Measurements from ENCODE around the gene LRTM2. TPM values are rescaled to one million over a fixed set of nuclear protein-coding genes. Genes with fewer than 3 reads are reported as not detected.

The LRTM2 gene
- total RNA-seq, 1 experiment from 2014 or later = not detected

GRCh38 chr12:1834186-1834925, 14.0 kb downstream of the LRTM2 start:
- Histone ChIP-seq H3K4me1 (ENCODE audit: low read length) (peaks cover 8% of the 10 kb centered on the region), H3K9me3 (ENCODE audit: low read length) (no peaks in the 10 kb centered on the region), H3K79me2 (ENCODE audit: low read length) (no peaks in the 10 kb centered on the region), H3K27me3 (ENCODE audit: low read length) (no peaks in the 10 kb centered on the region), H2AFZ (ENCODE audit: low read length) (no peak overlapping the region), H3K27ac (ENCODE audit: low read length) (no peak overlapping the region), H3K36me3 (ENCODE audit: insufficient read depth, low read length) (no peaks in the 10 kb centered on the region), H3K4me3 (ENCODE audit: low read length) (no peak overlapping the region), H4K20me1 (ENCODE audit: insufficient read depth, low read depth, low read length) (no peaks in the 10 kb centered on the region), H3K4me2 (ENCODE audit: low read depth, low read length, poor library complexity, severe bottlenecking) (no peak overlapping the region), H3K9me2 (replicated peaks; ENCODE audit: insufficient read depth, low read length) (no peaks in the 10 kb centered on the region), H3K9ac (ENCODE audit: low read length) (no peak overlapping the region)
- no peak for DNase-seq

- Histone ChIP-seq H3K4me3 (ENCODE audit: low read length) (no peak overlapping the region), H3K27me3 (ENCODE audit: low read length) (no peaks in the 10 kb centered on the region), H3K79me2 (ENCODE audit: low read length) (no peaks in the 10 kb centered on the region), H3K9ac (ENCODE audit: low read length) (no peak overlapping the region), H3K4me2 (ENCODE audit: low read depth, low read length, poor library complexity, severe bottlenecking) (no peak overlapping the region), H3K36me3 (ENCODE audit: insufficient read depth, low read length) (no peaks in the 10 kb centered on the region), H3K9me3 (ENCODE audit: low read length) (no peaks in the 10 kb centered on the region), H3K9me2 (replicated peaks; ENCODE audit: insufficient read depth, low read length) (no peaks in the 10 kb centered on the region), H3K27ac (ENCODE audit: low read length) (no peak overlapping the region), H4K20me1 (ENCODE audit: insufficient read depth, low read depth, low read length) (no peaks in the 10 kb centered on the region), H2AFZ (ENCODE audit: low read length) (no peak overlapping the region), H3K4me1 (ENCODE audit: low read length) (peaks cover 8% of the 10 kb centered on the region)
- DNase-seq = no peak
Observed at GRCh38 chr12:1835211-1836131, 15.1 kb downstream of the LRTM2 start.

- no peak for DNase-seq
- Histone ChIP-seq H4K20me1 (ENCODE audit: insufficient read depth, low read depth, low read length) (no peaks in the 10 kb centered on the region), H3K4me2 (ENCODE audit: low read depth, low read length, poor library complexity, severe bottlenecking) (no peak overlapping the region), H3K79me2 (ENCODE audit: low read length) (no peaks in the 10 kb centered on the region), H3K4me1 (ENCODE audit: low read length) (peaks cover 8% of the 10 kb centered on the region), H3K9ac (ENCODE audit: low read length) (no peak overlapping the region), H3K9me3 (ENCODE audit: low read length) (no peaks in the 10 kb centered on the region), H3K9me2 (replicated peaks; ENCODE audit: insufficient read depth, low read length) (no peaks in the 10 kb centered on the region), H3K36me3 (ENCODE audit: insufficient read depth, low read length) (no peaks in the 10 kb centered on the region), H3K27me3 (ENCODE audit: low read length) (no peaks in the 10 kb centered on the region), H3K4me3 (ENCODE audit: low read length) (no peak overlapping the region), H3K27ac (ENCODE audit: low read length) (no peak overlapping the region), H2AFZ (ENCODE audit: low read length) (no peak overlapping the region)
Observed at GRCh38 chr12:1836241-1836803, 16.0 kb downstream of the LRTM2 start.

- Histone ChIP-seq H3K4me3 (ENCODE audit: low read length) (no peak overlapping the region), H3K36me3 (ENCODE audit: insufficient read depth, low read length) (no peaks in the 10 kb centered on the region), H3K79me2 (ENCODE audit: low read length) (no peaks in the 10 kb centered on the region), H3K27ac (ENCODE audit: low read length) (no peak overlapping the region), H3K27me3 (ENCODE audit: low read length) (no peaks in the 10 kb centered on the region), H3K9ac (ENCODE audit: low read length) (no peak overlapping the region), H3K9me3 (ENCODE audit: low read length) (no peaks in the 10 kb centered on the region), H4K20me1 (ENCODE audit: insufficient read depth, low read depth, low read length) (no peaks in the 10 kb centered on the region), H3K9me2 (replicated peaks; ENCODE audit: insufficient read depth, low read length) (no peaks in the 10 kb centered on the region), H3K4me2 (ENCODE audit: low read depth, low read length, poor library complexity, severe bottlenecking) (no peak overlapping the region), H2AFZ (ENCODE audit: low read length) (no peak overlapping the region), H3K4me1 (ENCODE audit: low read length) (peaks cover 11% of the 10 kb centered on the region)
- DNase-seq = no peak
Observed at GRCh38 chr12:1836854-1837421, 16.6 kb downstream of the LRTM2 start.

- H4K20me1 ChIP-seq (ENCODE audit: insufficient read depth, low read depth, low read length) = no peaks in the 10 kb centered on the region
- no peak for DNase-seq
- no peaks in the 10 kb centered on the region for H3K9me3 ChIP-seq (ENCODE audit: low read length)
- no peak overlapping the region for H3K27ac ChIP-seq (ENCODE audit: low read length)
- H3K4me1 ChIP-seq (ENCODE audit: low read length) = peaks cover 17% of the 10 kb centered on the region
- H3K79me2 ChIP-seq (ENCODE audit: low read length) = no peaks in the 10 kb centered on the region
- H2AFZ ChIP-seq (ENCODE audit: low read length) = no peak overlapping the region
- no peak overlapping the region for H3K9ac ChIP-seq (ENCODE audit: low read length)
- no peak overlapping the region for H3K4me3 ChIP-seq (ENCODE audit: low read length)
- H3K9me2 ChIP-seq (replicated peaks; ENCODE audit: insufficient read depth, low read length) = no peaks in the 10 kb centered on the region
- H3K4me2 ChIP-seq (ENCODE audit: low read depth, low read length, poor library complexity, severe bottlenecking) = no peak overlapping the region
- H3K27me3 ChIP-seq (ENCODE audit: low read length) = no peaks in the 10 kb centered on the region
- H3K36me3 ChIP-seq (ENCODE audit: insufficient read depth, low read length) = no peaks in the 10 kb centered on the region
Observed at GRCh38 chr12:1837541-1838204, 17.3 kb downstream of the LRTM2 start.

- Histone ChIP-seq H3K4me2 (ENCODE audit: low read depth, low read length, poor library complexity, severe bottlenecking) (no peak overlapping the region), H4K20me1 (ENCODE audit: insufficient read depth, low read depth, low read length) (no peaks in the 10 kb centered on the region), H3K4me1 (ENCODE audit: low read length) (peaks cover 21% of the 10 kb centered on the region), H3K9me2 (replicated peaks; ENCODE audit: insufficient read depth, low read length) (no peaks in the 10 kb centered on the region), H3K27ac (ENCODE audit: low read length) (no peak overlapping the region), H3K27me3 (ENCODE audit: low read length) (no peaks in the 10 kb centered on the region), H3K4me3 (ENCODE audit: low read length) (no peak overlapping the region), H3K9ac (ENCODE audit: low read length) (no peak overlapping the region), H3K79me2 (ENCODE audit: low read length) (no peaks in the 10 kb centered on the region), H3K36me3 (ENCODE audit: insufficient read depth, low read length) (no peaks in the 10 kb centered on the region), H3K9me3 (ENCODE audit: low read length) (no peaks in the 10 kb centered on the region), H2AFZ (ENCODE audit: low read length) (no peak overlapping the region)
- DNase-seq = no peak
Observed at GRCh38 chr12:1838205-1838993, 18.0 kb downstream of the LRTM2 start.

GRCh38 chr12:1838994-1839365, 18.6 kb downstream of the LRTM2 start:
- Histone ChIP-seq H3K36me3 (ENCODE audit: insufficient read depth, low read length) (no peaks in the 10 kb centered on the region), H3K9ac (ENCODE audit: low read length) (no peak overlapping the region), H3K9me2 (replicated peaks; ENCODE audit: insufficient read depth, low read length) (no peaks in the 10 kb centered on the region), H4K20me1 (ENCODE audit: insufficient read depth, low read depth, low read length) (no peaks in the 10 kb centered on the region; the same call in 1 of the 2 replicates), H2AFZ (ENCODE audit: low read length) (no peak overlapping the region), H3K27ac (ENCODE audit: low read length) (no peak overlapping the region), H3K79me2 (ENCODE audit: low read length) (no peaks in the 10 kb centered on the region), H3K4me1 (ENCODE audit: low read length) (peaks cover 21% of the 10 kb centered on the region), H3K27me3 (ENCODE audit: low read length) (no peaks in the 10 kb centered on the region), H3K9me3 (ENCODE audit: low read length) (no peaks in the 10 kb centered on the region), H3K4me3 (ENCODE audit: low read length) (no peak overlapping the region), H3K4me2 (ENCODE audit: low read depth, low read length, poor library complexity, severe bottlenecking) (no peak overlapping the region)
- no peak for DNase-seq

Data from Karpas-422 (cell line).